HepG2 (cell line): ENCODE data around the gene ATP2B3. TPM values are rescaled to one million over a fixed set of nuclear protein-coding genes. Genes with fewer than 3 reads are reported as not detected.

Source experiments
- HOXA7 ChIP-seq: sonication (generic); formaldehyde crosslinking; IDR thresholded peaks from 2 replicates; pipeline ENCODE4 v1.8.1; 2022; ENCODE audit warnings: mild to moderate bottlenecking, missing genetic modification reagents, moderate library complexity
- MED13 ChIP-seq: sonication (generic); formaldehyde crosslinking; IDR thresholded peaks from 2 replicates; pipeline ENCODE4 v1.5.0; 2020; ENCODE audit warnings: missing genetic modification reagents
- MEF2D ChIP-seq: sonication (generic); formaldehyde crosslinking; IDR thresholded peaks from 2 replicates; pipeline ENCODE4 v1.5.1; 2020; ENCODE audit warnings: mild to moderate bottlenecking, missing genetic modification reagents
- MZF1 ChIP-seq: sonication (generic); formaldehyde crosslinking; IDR thresholded peaks from 2 replicates; pipeline ENCODE4 v1.8.1; 2023; ENCODE audit warnings: mild to moderate bottlenecking, missing genetic modification reagents, borderline replicate concordance
- NFYC ChIP-seq: IDR thresholded peaks from 2 replicates; pipeline ENCODE4 v1.6.1; 2016; ENCODE audit warnings: missing genetic modification reagents, missing compliant biosample characterization
- PLRG1 ChIP-seq: fragments of 450-650 bp; conservative IDR thresholded peaks from 2 replicates; pipeline ENCODE4 v1.6.1; 2016
- SSRP1 ChIP-seq: IDR thresholded peaks from 2 replicates; pipeline ENCODE4 v1.6.1; 2016; ENCODE audit warnings: control low read depth
- THAP8 ChIP-seq: sonication (generic); formaldehyde crosslinking; IDR thresholded peaks from 2 replicates; pipeline ENCODE4 v1.5.1; 2020; ENCODE audit warnings: missing genetic modification reagents, mild to moderate bottlenecking, borderline replicate concordance
- ZNF430 ChIP-seq: sonication (generic); formaldehyde crosslinking; IDR thresholded peaks from 2 replicates; pipeline ENCODE4 v1.9.0; 2021; ENCODE audit warnings: mild to moderate bottlenecking, missing genetic modification reagents
- ZNF468 ChIP-seq: sonication (generic); formaldehyde crosslinking; IDR thresholded peaks from 2 replicates; pipeline ENCODE4 v1.8.0; 2022; ENCODE audit warnings: mild to moderate bottlenecking, moderate library complexity, missing genetic modification reagents
- ZNF549 ChIP-seq: sonication (generic); formaldehyde crosslinking; IDR thresholded peaks from 2 replicates; pipeline ENCODE4 v1.5.0; 2020; ENCODE audit warnings: missing genetic modification reagents
- ZNF598 ChIP-seq: sonication (generic); formaldehyde crosslinking; IDR thresholded peaks from 2 replicates; pipeline ENCODE4 v1.5.1; 2020; ENCODE audit warnings: mild to moderate bottlenecking, missing genetic modification reagents, borderline replicate concordance
- ZSCAN30 ChIP-seq: sonication (generic); formaldehyde crosslinking; IDR thresholded peaks from 2 replicates; pipeline ENCODE4 v1.5.0; 2020; ENCODE audit warnings: mild to moderate bottlenecking, missing genetic modification reagents
- polyA plus RNA-seq, 8 experiments: library from polyadenylated mRNA; depleted of rRNA in 3 of 8; stranded (reverse) in 7 of 8; unstranded in 1 of 8; fragments of >200 nt; fragmentation: Illumina TruSeq in 4 of 8; extraction: Trizol in 4 of 8; gene quantifications; 2 replicates each; pipeline versions ENCODE4 v1.2.1 to v1.2.3, GENCODE V29; 2011 to 2016; ENCODE audit warnings: low read depth in 4 of 8, missing spikeins in 1 of 8, mixed read lengths in 1 of 8; ENCODE audit not compliant: insufficient read depth in 1 of 8
- total RNA-seq, 5 experiments: library from RNA; depleted of rRNA; stranded (reverse); fragments of >200 nt; fragmentation: Illumina TruSeq; extraction: Trizol; gene quantifications; 2 replicates each; pipeline ENCODE4 v1.2.3, GENCODE V29; 2016; ENCODE audit warnings: low read depth in 1 of 5
- TF ChIP-seq, protein P1 (sequence below): sonication (generic); formaldehyde crosslinking; IDR thresholded peaks from 2 replicates; pipeline ENCODE4 v1.5.0; 2020; ENCODE audit warnings: mild to moderate bottlenecking, missing genetic modification reagents, borderline replicate concordance
- TF ChIP-seq, protein P2 (sequence below): sonication (generic); formaldehyde crosslinking; IDR thresholded peaks from 2 replicates; pipeline ENCODE4 v1.4.0; 2020; ENCODE audit warnings: mild to moderate bottlenecking, missing genetic modification reagents, borderline replicate concordance
- TF ChIP-seq, protein P3 (sequence below): sonication (generic); formaldehyde crosslinking; IDR thresholded peaks from 2 replicates; pipeline ENCODE4 v1.4.0; 2020; ENCODE audit warnings: missing genetic modification reagents
- TF ChIP-seq, protein P4 (sequence below): sonication (generic); formaldehyde crosslinking; IDR thresholded peaks from 2 replicates; pipeline ENCODE4 v1.8.0; 2022; ENCODE audit warnings: missing genetic modification reagents, low read depth, mild to moderate bottlenecking, borderline replicate concordance
- TF ChIP-seq, protein P5 (sequence below): sonication (generic); formaldehyde crosslinking; IDR thresholded peaks from 2 replicates; pipeline ENCODE4 v1.5.1; 2020; ENCODE audit warnings: mild to moderate bottlenecking, missing genetic modification reagents, borderline replicate concordance

The ATP2B3 gene
- total and polyA plus RNA-seq, 2 of the 13 experiments (the other 11 are each of a cell fraction or from before 2014, with no cell fraction given), result not detected

DNA sequence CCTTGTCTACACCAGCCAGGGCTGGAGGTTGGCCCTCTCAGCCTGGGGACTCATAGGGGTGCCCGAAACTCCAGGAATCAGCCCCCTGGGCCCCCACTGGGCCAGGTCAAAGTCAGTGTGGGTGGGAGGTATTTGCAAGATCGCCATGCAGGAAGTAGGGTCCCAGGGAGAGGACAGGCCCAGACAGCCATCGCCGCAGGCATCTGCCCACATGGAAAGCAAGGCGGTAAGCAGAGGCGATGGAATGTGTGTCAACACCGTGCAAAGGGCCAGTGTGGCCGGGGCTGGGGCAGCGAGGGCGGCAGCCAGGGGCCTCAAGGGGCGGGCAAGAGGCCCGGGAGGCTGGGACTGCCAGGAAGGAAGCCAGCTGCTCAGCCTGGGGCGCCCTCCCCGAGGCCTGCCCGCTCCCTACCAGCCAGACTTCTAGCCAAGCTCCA, 110.3 kb downstream of the ATP2B3 start (continued):
- TF ChIP-seq, protein P1, sequence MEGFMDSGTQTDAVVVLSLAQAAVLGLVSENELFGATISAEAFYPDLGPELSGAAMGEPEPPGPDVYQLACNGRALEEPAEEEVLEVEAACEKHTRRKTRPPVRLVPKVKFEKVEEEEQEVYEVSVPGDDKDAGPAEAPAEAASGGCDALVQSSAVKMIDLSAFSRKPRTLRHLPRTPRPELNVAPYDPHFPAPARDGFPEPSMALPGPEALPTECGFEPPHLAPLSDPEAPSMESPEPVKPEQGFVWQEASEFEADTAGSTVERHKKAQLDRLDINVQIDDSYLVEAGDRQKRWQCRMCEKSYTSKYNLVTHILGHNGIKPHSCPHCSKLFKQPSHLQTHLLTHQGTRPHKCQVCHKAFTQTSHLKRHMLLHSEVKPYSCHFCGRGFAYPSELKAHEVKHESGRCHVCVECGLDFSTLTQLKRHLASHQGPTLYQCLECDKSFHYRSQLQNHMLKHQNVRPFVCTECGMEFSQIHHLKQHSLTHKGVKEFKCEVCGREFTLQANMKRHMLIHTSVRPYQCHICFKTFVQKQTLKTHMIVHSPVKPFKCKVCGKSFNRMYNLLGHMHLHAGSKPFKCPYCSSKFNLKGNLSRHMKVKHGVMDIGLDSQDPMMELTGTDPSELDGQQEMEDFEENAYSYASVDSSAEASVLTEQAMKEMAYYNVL (CRISPR knock-in tag), result no peak
- TF ChIP-seq NFYC, result no peak
- TF ChIP-seq SSRP1, result peak; percentile 48; the same call in 1 of the 2 replicates
- TF ChIP-seq ZSCAN30 (CRISPR knock-in tag), result 0 out of 2 replicates have a peak, but pooled peaks have one; percentile 50
- TF ChIP-seq ZNF598 (CRISPR knock-in tag), result no peak
- TF ChIP-seq, protein P2, sequence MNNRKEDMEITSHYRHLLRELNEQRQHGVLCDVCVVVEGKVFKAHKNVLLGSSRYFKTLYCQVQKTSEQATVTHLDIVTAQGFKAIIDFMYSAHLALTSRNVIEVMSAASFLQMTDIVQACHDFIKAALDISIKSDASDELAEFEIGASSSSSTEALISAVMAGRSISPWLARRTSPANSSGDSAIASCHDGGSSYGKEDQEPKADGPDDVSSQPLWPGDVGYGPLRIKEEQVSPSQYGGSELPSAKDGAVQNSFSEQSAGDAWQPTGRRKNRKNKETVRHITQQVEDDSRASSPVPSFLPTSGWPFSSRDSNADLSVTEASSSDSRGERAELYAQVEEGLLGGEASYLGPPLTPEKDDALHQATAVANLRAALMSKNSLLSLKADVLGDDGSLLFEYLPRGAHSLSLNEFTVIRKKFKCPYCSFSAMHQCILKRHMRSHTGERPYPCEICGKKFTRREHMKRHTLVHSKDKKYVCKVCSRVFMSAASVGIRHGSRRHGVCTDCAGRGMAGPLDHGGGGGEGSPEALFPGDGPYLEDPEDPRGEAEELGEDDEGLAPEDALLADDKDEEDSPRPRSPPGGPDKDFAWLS (CRISPR knock-in tag), result no peak
- no peak for TF ChIP-seq HOXA7 (CRISPR knock-in tag)
- TF ChIP-seq MED13 (CRISPR knock-in tag), result peak; percentile 90; the same call in 1 of the 2 replicates
- no peak for TF ChIP-seq PLRG1
- TF ChIP-seq MEF2D (CRISPR knock-in tag), result 0 out of 2 replicates have a peak, but pooled peaks have one; percentile 41
- TF ChIP-seq ZNF468, result no peak
- no peak for TF ChIP-seq MZF1 (CRISPR knock-in tag)
- TF ChIP-seq THAP8, result no peak
- no peak for TF ChIP-seq ZNF549
- TF ChIP-seq, protein P3, sequence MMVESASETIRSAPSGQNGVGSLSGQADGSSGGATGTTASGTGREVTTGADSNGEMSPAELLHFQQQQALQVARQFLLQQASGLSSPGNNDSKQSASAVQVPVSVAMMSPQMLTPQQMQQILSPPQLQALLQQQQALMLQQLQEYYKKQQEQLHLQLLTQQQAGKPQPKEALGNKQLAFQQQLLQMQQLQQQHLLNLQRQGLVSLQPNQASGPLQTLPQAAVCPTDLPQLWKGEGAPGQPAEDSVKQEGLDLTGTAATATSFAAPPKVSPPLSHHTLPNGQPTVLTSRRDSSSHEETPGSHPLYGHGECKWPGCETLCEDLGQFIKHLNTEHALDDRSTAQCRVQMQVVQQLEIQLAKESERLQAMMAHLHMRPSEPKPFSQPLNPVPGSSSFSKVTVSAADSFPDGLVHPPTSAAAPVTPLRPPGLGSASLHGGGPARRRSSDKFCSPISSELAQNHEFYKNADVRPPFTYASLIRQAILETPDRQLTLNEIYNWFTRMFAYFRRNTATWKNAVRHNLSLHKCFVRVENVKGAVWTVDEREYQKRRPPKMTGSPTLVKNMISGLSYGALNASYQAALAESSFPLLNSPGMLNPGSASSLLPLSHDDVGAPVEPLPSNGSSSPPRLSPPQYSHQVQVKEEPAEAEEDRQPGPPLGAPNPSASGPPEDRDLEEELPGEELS (CRISPR knock-in tag), result peak; percentile 74
- no peak for TF ChIP-seq ZNF430 (CRISPR knock-in tag)
- TF ChIP-seq, protein P4, sequence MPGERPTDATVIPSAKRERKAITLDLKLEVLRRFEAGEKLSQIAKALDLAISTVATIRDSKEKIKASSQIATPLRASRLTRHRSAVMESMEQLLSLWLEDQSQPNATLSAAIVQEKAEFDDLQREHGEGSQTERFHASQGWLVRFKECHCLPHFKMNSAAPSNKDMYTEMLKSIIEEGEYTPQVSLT (CRISPR knock-in tag), result no peak
- TF ChIP-seq, protein P5, sequence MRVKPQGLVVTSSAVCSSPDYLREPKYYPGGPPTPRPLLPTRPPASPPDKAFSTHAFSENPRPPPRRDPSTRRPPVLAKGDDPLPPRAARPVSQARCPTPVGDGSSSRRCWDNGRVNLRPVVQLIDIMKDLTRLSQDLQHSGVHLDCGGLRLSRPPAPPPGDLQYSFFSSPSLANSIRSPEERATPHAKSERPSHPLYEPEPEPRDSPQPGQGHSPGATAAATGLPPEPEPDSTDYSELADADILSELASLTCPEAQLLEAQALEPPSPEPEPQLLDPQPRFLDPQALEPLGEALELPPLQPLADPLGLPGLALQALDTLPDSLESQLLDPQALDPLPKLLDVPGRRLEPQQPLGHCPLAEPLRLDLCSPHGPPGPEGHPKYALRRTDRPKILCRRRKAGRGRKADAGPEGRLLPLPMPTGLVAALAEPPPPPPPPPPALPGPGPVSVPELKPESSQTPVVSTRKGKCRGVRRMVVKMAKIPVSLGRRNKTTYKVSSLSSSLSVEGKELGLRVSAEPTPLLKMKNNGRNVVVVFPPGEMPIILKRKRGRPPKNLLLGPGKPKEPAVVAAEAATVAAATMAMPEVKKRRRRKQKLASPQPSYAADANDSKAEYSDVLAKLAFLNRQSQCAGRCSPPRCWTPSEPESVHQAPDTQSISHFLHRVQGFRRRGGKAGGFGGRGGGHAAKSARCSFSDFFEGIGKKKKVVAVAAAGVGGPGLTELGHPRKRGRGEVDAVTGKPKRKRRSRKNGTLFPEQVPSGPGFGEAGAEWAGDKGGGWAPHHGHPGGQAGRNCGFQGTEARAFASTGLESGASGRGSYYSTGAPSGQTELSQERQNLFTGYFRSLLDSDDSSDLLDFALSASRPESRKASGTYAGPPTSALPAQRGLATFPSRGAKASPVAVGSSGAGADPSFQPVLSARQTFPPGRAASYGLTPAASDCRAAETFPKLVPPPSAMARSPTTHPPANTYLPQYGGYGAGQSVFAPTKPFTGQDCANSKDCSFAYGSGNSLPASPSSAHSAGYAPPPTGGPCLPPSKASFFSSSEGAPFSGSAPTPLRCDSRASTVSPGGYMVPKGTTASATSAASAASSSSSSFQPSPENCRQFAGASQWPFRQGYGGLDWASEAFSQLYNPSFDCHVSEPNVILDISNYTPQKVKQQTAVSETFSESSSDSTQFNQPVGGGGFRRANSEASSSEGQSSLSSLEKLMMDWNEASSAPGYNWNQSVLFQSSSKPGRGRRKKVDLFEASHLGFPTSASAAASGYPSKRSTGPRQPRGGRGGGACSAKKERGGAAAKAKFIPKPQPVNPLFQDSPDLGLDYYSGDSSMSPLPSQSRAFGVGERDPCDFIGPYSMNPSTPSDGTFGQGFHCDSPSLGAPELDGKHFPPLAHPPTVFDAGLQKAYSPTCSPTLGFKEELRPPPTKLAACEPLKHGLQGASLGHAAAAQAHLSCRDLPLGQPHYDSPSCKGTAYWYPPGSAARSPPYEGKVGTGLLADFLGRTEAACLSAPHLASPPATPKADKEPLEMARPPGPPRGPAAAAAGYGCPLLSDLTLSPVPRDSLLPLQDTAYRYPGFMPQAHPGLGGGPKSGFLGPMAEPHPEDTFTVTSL, result no peak; the same call in 1 of the 2 replicates
